ENCODE measurements around the gene FCN1. TPM values are rescaled to one million over a fixed set of nuclear protein-coding genes. Genes with fewer than 3 reads are reported as not detected.

Gene FCN1
- total and polyA plus RNA-seq, 7 experiments from 2014 or later = 2.1 to 561 (median 8.1) TPM; not detected in 1

GRCh38 chr9:134883040-134883782 is 34.5 kb downstream of the FCN1 start:
- Histone ChIP-seq H3K27ac (ENCODE audit: low read depth, low read length) (no peak overlapping the region), H3K4me1 (ENCODE audit: control insufficient read depth in 2 of 2, insufficient read depth in 2 of 2, low read length in 2 of 2) (no peaks in the 10 kb centered on the region), H3K36me3 (ENCODE audit: control insufficient read depth in 2 of 3, insufficient read depth in 3 of 3, low read length in 3 of 3) (no peaks in the 10 kb centered on the region), H3K4me3 (ENCODE audit: low read length) (no peak overlapping the region), H3K9me3 (ENCODE audit: control insufficient read depth in 2 of 3, low read length in 3 of 3) (no peaks in the 10 kb centered on the region), H3K27me3 (ENCODE audit: control insufficient read depth in 2 of 2, insufficient read depth in 2 of 2, low read length in 2 of 2) (no peaks in the 10 kb centered on the region)
- Mint-ChIP-seq H3K4me1 (peaks cover 0 to 3% (median 0%) of the 10 kb centered on the region in 7 donors), H3K27ac (no peak overlapping the region), H3K36me3 (no peaks in the 10 kb centered on the region), H3K9me3 (peaks cover 0 to 2% (median 0%) of the 10 kb centered on the region in 11 donors), H3K4me3 (no peak overlapping the region), H3K27me3 (peaks cover 0 to 22% (median 4%) of the 10 kb centered on the region in 5 donors)
- intact Hi-C loops (cut with micrococcal nuclease) = no loop called here
- CTCF ChIA-PET = no interaction called here
- POLR2A ChIA-PET = no interaction called here
- no peak for ATAC-seq
- no peak for DNase-seq

DNA sequence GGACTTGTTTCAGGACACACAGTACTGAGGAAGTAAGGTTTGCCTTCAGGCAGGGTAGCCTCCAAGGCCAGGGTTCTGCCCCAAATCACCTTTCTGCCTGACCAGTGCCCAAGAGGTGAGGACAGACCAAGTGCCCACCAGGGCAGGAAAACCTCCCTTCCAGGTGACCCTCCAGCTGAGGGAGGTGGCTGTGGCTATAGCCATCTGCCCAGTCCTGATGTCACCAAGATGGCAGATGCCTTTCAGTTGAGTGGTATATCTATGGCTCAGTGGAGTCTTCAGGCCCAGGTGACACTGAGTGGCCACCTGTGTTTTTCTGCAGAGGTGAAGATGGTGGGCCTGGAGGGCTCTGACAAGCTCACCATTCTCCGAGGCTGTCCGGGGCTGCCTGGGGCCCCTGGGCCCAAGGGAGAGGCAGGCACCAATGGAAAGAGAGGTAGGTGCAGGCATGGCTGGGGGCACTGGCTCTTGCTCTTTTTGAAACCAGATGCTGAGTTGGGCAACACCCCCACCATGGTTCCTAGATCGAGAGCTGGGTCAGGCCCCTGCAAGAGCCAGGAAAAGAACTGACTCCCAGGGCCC is 35.4 kb downstream of the FCN1 start:
- Mint-ChIP-seq H3K27me3 (peaks cover 0 to 22% (median 0%) of the 10 kb centered on the region in 5 donors), H3K36me3 (no peaks in the 10 kb centered on the region), H3K9me3 (peaks cover 0 to 2% (median 0%) of the 10 kb centered on the region in 11 donors), H3K4me3 (no peak overlapping the region), H3K27ac (no peak overlapping the region), H3K4me1 (no peaks in the 10 kb centered on the region)
- POLR2A ChIA-PET = no interaction called here
- H3K4me1 ChIP-seq (ENCODE audit: control insufficient read depth in 2 of 2, insufficient read depth in 2 of 2, low read length in 2 of 2) = no peaks in the 10 kb centered on the region
- H3K9me3 ChIP-seq (ENCODE audit: control insufficient read depth in 2 of 3, low read length in 3 of 3) = no peaks in the 10 kb centered on the region
- H3K4me3 ChIP-seq (ENCODE audit: low read length) = no peak overlapping the region
- intact Hi-C loops (cut with micrococcal nuclease) = no loop called here
- DNase-seq (no peak), ATAC-seq (no peak)
- H3K27ac ChIP-seq (ENCODE audit: low read depth, low read length) = no peak overlapping the region
- H3K27me3 ChIP-seq (ENCODE audit: control insufficient read depth in 2 of 2, insufficient read depth in 2 of 2, low read length in 2 of 2) = no peaks in the 10 kb centered on the region
- CTCF ChIA-PET = no interaction called here
- no peaks in the 10 kb centered on the region for H3K36me3 ChIP-seq (ENCODE audit: control insufficient read depth in 2 of 3, insufficient read depth in 3 of 3, low read length in 3 of 3)

GRCh38 chr9:134881313-134881670 is 36.4 kb downstream of the FCN1 start:
- Mint-ChIP-seq H3K9me3 (peaks cover 0 to 1% (median 0%) of the 10 kb centered on the region in 11 donors), H3K4me1 (no peaks in the 10 kb centered on the region), H3K27me3 (peaks cover 0 to 14% (median 3%) of the 10 kb centered on the region in 5 donors), H3K4me3 (no peak overlapping the region), H3K36me3 (no peaks in the 10 kb centered on the region), H3K27ac (no peak overlapping the region)
- Histone ChIP-seq H3K27ac (ENCODE audit: low read depth, low read length) (no peak overlapping the region), H3K4me1 (ENCODE audit: control insufficient read depth in 2 of 2, insufficient read depth in 2 of 2, low read length in 2 of 2) (no peaks in the 10 kb centered on the region), H3K9me3 (ENCODE audit: control insufficient read depth in 2 of 3, low read length in 3 of 3) (no peaks in the 10 kb centered on the region), H3K4me3 (ENCODE audit: low read length) (no peak overlapping the region), H3K27me3 (ENCODE audit: control insufficient read depth in 2 of 2, insufficient read depth in 2 of 2, low read length in 2 of 2) (no peaks in the 10 kb centered on the region), H3K36me3 (ENCODE audit: control insufficient read depth in 2 of 3, insufficient read depth in 3 of 3, low read length in 3 of 3) (no peaks in the 10 kb centered on the region)
- ChIA-PET POLR2A (no interaction called here), CTCF (no interaction called here)
- no peak for DNase-seq
- intact Hi-C loops (cut with micrococcal nuclease) = no loop called here
- ATAC-seq = no peak

DNA sequence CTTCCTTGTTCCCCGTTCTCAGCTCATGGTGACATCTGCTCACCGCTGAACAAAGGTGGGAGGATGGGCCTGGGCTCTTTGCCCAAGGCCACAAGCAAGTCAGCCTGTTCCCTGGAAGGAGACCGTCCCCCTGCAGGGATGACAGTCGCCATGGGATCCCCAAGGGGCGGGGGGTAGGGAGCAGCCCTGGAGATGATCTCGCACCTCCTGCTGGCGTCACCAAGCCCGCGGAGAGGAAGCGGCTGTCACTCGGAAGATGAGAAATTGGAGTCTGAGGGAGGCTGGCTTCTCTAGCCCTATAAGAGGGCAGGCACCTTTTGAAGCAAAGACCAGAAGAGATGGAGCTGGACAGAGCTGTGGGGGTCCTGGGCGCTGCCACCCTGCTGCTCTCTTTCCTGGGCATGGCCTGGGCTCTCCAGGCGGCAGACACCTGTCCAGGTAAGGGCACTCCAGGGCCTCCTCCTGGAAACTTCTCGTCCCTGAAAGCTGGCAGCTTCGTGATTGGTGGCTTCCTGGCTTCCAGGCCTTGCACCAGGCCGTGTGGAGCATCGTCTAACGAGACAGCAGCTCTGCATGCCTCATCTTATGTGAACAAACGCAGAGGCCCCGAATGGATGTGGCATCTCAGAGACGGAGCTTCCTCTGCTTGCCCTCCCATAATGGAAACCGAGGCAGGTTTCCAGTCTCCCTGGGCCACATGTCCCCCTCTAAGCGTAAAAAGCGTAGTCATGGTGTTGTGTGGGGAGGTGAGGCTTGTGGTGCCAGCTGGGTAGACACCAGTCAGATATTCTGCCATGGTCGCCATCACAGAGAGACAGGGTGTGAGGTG is 37.0 kb downstream of the FCN1 start, which contains the start of gene FCN2:
Gene FCN2 (plus strand): TSS at position 327 of the 829 bp plus-strand sequence. CDS start 12 bp downstream, at position 339.
- CTCF ChIA-PET = no interaction called here
- no peak for DNase-seq
- Mint-ChIP-seq H3K4me1 (no peaks in the 10 kb centered on the region), H3K9me3 (peaks cover 0 to 1% (median 0%) of the 10 kb centered on the region in 11 donors), H3K27ac (no peak within 1 kb of the TSS), H3K36me3 (no peaks in the 10 kb centered on the region), H3K27me3 (peaks cover 0 to 11% (median 3%) of the 10 kb centered on the region in 5 donors), H3K4me3 (no peak within 1 kb of the TSS)
- Histone ChIP-seq H3K27me3 (ENCODE audit: control insufficient read depth in 2 of 2, insufficient read depth in 2 of 2, low read length in 2 of 2) (no peaks in the 10 kb centered on the region), H3K4me1 (ENCODE audit: control insufficient read depth in 2 of 2, insufficient read depth in 2 of 2, low read length in 2 of 2) (no peaks in the 10 kb centered on the region), H3K27ac (ENCODE audit: low read depth, low read length) (no peak within 1 kb of the TSS), H3K36me3 (ENCODE audit: control insufficient read depth in 2 of 3, insufficient read depth in 3 of 3, low read length in 3 of 3) (no peaks in the 10 kb centered on the region), H3K9me3 (ENCODE audit: control insufficient read depth in 2 of 3, low read length in 3 of 3) (no peaks in the 10 kb centered on the region), H3K4me3 (ENCODE audit: low read length) (no peak within 1 kb of the TSS)
- no peak for ATAC-seq
- intact Hi-C loops (cut with micrococcal nuclease) = no loop called here
- POLR2A ChIA-PET = no interaction called here

DNA sequence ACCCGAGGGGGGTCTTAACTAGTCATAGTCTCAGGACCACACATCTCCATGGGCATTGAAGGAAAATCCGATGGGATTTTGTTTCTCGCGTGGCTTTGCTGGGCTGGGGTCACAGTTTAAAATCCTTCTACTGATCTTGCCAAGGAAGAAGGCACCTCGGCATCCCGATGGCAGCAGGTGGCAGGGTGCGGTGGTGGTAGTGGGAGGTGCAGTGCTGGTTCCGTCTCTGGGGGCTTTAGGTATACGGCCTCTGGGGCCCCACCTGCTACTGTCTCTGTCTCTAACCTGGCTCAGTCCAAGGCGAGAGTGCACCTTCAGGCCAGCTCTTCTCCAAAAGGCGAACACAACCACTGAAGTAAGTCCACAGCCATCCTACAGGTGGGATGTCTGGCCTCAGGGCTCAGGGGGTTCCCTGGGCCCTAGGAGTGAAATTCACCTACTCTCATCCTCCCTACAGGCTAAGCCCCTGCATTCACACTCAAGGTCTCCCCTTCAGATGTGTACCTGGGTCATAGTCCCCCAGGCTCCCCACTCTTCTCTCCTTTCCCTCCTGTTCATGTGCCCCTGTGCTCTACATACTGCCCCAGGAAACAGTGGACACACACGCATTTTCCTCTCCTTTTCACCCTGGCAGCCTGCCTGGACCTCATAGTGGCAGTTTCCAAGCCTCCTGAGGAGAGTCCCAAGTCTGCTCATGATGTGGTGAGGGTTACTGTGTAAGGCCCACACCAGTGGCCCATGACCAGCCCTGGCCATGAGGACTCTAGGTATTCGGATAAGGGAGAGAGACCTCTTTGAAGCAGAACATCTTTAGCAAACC is 37.8 kb downstream of the FCN1 start:
- no peaks in the 10 kb centered on the region for H3K36me3 Mint-ChIP-seq

DNA sequence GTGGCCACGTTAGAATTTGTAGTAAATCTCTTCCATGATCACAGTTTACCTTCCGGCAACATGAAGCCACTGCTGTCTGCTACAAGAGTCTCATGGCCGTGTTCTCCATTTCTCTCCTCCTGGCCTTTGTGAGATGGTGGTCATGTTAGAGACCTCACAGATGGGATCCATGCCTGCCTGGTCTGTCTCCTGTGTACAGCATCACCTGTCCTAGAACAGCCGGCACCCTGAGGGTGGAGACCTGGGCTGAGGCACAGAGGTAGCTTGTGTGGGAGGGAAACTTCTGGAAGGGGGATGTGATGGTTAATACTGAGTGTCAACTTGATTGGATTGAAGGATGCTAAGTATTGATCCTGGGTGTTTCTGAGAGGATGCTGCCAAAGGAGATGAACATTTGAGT is 40.2 kb downstream of the FCN1 start:
- Histone ChIP-seq H3K4me3 (ENCODE audit: low read length) (no peak overlapping the region), H3K9me3 (ENCODE audit: control insufficient read depth in 2 of 3, low read length in 3 of 3) (no peaks in the 10 kb centered on the region), H3K27ac (ENCODE audit: low read depth, low read length) (no peak overlapping the region), H3K27me3 (ENCODE audit: control insufficient read depth in 2 of 2, insufficient read depth in 2 of 2, low read length in 2 of 2) (no peaks in the 10 kb centered on the region), H3K36me3 (ENCODE audit: control insufficient read depth in 2 of 3, insufficient read depth in 3 of 3, low read length in 3 of 3) (no peaks in the 10 kb centered on the region), H3K4me1 (ENCODE audit: control insufficient read depth in 2 of 2, insufficient read depth in 2 of 2, low read length in 2 of 2) (no peaks in the 10 kb centered on the region)
- intact Hi-C loops (cut with micrococcal nuclease) = no loop called here
- H3K4me1 Mint-ChIP-seq = no peaks in the 10 kb centered on the region
- H3K27me3 Mint-ChIP-seq = peaks cover 0 to 11% (median 4%) of the 10 kb centered on the region in 5 donors
- H3K4me3 Mint-ChIP-seq = no peak overlapping the region
- DNase-seq (no peak), ATAC-seq (no peak)
- no peaks in the 10 kb centered on the region for H3K36me3 Mint-ChIP-seq
- POLR2A ChIA-PET = no interaction called here
- H3K9me3 Mint-ChIP-seq = peaks cover 0 to 4% (median 0%) of the 10 kb centered on the region in 11 donors
- CTCF ChIA-PET = no interaction called here
- H3K27ac Mint-ChIP-seq = no peak overlapping the region

More for the DNA sequence above, 37.8 kb downstream of the FCN1 start:
- DNase-seq = no peak
- H3K4me3 ChIP-seq (ENCODE audit: low read length) = no peak overlapping the region
- H3K4me1 ChIP-seq (ENCODE audit: control insufficient read depth in 2 of 2, insufficient read depth in 2 of 2, low read length in 2 of 2) = no peaks in the 10 kb centered on the region
- no peak overlapping the region for H3K27ac ChIP-seq (ENCODE audit: low read depth, low read length)
- ATAC-seq = no peak
- no peaks in the 10 kb centered on the region for H3K27me3 ChIP-seq (ENCODE audit: control insufficient read depth in 2 of 2, insufficient read depth in 2 of 2, low read length in 2 of 2)
- intact Hi-C loops (cut with micrococcal nuclease) = no loop called here
- no peaks in the 10 kb centered on the region for H3K36me3 ChIP-seq (ENCODE audit: control insufficient read depth in 2 of 3, insufficient read depth in 3 of 3, low read length in 3 of 3)
- peaks cover 0 to 11% (median 4%) of the 10 kb centered on the region in 5 donors for H3K27me3 Mint-ChIP-seq
- no peaks in the 10 kb centered on the region for H3K4me1 Mint-ChIP-seq
- ChIA-PET POLR2A (no interaction called here), CTCF (no interaction called here)
- no peak overlapping the region for H3K4me3 Mint-ChIP-seq
- H3K9me3 Mint-ChIP-seq = peaks cover 0 to 1% (median 0%) of the 10 kb centered on the region in 11 donors
- no peak overlapping the region for H3K27ac Mint-ChIP-seq
- H3K9me3 ChIP-seq (ENCODE audit: control insufficient read depth in 2 of 3, low read length in 3 of 3) = no peaks in the 10 kb centered on the region
